HEK293T (cell line): Measurements from ENCODE around the gene MSANTD7.

Experiments
- ARNT ChIP-seq: fragments of 450-650 bp; IDR thresholded peaks from 2 replicates; pipeline ENCODE4 v1.6.1; 2017; ENCODE audit warnings: mild to moderate bottlenecking
- FOXA1 ChIP-seq: fragments of 450-650 bp; IDR thresholded peaks from 2 replicates; pipeline ENCODE4 v1.6.1; 2016; ENCODE audit warnings: mild to moderate bottlenecking
- FOXM1 ChIP-seq: fragments of 450-650 bp; IDR thresholded peaks from 2 replicates; pipeline ENCODE4 v1.6.1; 2017; ENCODE audit warnings: mild to moderate bottlenecking, borderline replicate concordance
- HDGF ChIP-seq: fragments of 450-650 bp; IDR thresholded peaks from 2 replicates; pipeline ENCODE4 v1.6.1; 2017; ENCODE audit warnings: antibody characterized with exemption, borderline replicate concordance
- L3MBTL2 ChIP-seq: fragments of 450-650 bp; conservative IDR thresholded peaks from 2 replicates; pipeline ENCODE4 v1.6.1; 2016; ENCODE audit warnings: mild to moderate bottlenecking
- LEF1 ChIP-seq: fragments of 450-650 bp; IDR thresholded peaks from 2 replicates; pipeline ENCODE4 v1.6.1; 2017; ENCODE audit warnings: mild to moderate bottlenecking, borderline replicate concordance
- PKNOX1 ChIP-seq: fragments of 450-650 bp; IDR thresholded peaks from 2 replicates; pipeline ENCODE4 v1.6.1; 2016
- SP1 ChIP-seq: fragments of 450-650 bp; IDR thresholded peaks from 2 replicates; pipeline ENCODE4 v1.6.1; 2017
- SUZ12 ChIP-seq: fragments of 450-650 bp; IDR thresholded peaks from 2 replicates; pipeline ENCODE4 v1.6.1; 2016; ENCODE audit warnings: mild to moderate bottlenecking

- no peak for TF ChIP-seq FOXA1
- TF ChIP-seq SP1: no peak
- TF ChIP-seq FOXM1: no peak
- TF ChIP-seq HDGF: no peak
- no peak for TF ChIP-seq PKNOX1
- no peak for TF ChIP-seq ARNT
- TF ChIP-seq SUZ12: no peak
- TF ChIP-seq LEF1: no peak
- no peak for TF ChIP-seq L3MBTL2
Observed at GRCh38 chr10:14852236-14852635, 14.1 kb downstream of the MSANTD7 start.
